ENCODE results near the gene LMBR1. TPM values are rescaled to one million over a fixed set of nuclear protein-coding genes. Genes with fewer than 3 reads are reported as not detected.
"Not testable (repeated sequence)": the region's sequence is repeated elsewhere in the genome, so short reads cannot be mapped to it uniquely, and the experiment has no call there.

The LMBR1 gene
- total and polyA plus RNA-seq, 4 experiments from 2014 or later: 35.3 to 97.4 (median 55.2) TPM

- Histone ChIP-seq H3K4me1 (ENCODE audit: insufficient read depth, low read length) (peaks cover 11% of the 10 kb centered on the region), H3K4me3 (ENCODE audit: low read length in 2 of 2) (no peak overlapping the region), H3K36me3 (ENCODE audit: insufficient read depth, low read length) (no peaks in the 10 kb centered on the region), H3K9me3 (ENCODE audit: control insufficient read depth in 1 of 2, low read length in 2 of 2) (no peaks in the 10 kb centered on the region), H3K27me3 (ENCODE audit: insufficient read depth, low read length) (no peaks in the 10 kb centered on the region), H3K27ac (ENCODE audit: low read depth, low read length) (no peak overlapping the region)
- H3K4me1 Mint-ChIP-seq: peaks cover 8 to 25% (median 17%) of the 10 kb centered on the region in 4 donors
- intact Hi-C loops (cut with micrococcal nuclease): no loop called here
- no peak for DNase-seq
- no peak overlapping the region for H3K4me3 Mint-ChIP-seq
- ChIA-PET CTCF (ENCODE audit: partially characterized antibody) (no interaction called here), POLR2A (ENCODE audit: partially characterized antibody) (no interaction called here)
- peaks cover 0 to 8% of the 10 kb centered on the region in 2 donors for H3K27me3 Mint-ChIP-seq
- no peaks in the 10 kb centered on the region for H3K36me3 Mint-ChIP-seq
- peak overlapping the region in 3 of 7 donors; percentile 23 to 73 (median 44) for H3K27ac Mint-ChIP-seq
- H3K9me3 Mint-ChIP-seq: no peaks in the 10 kb centered on the region
Observed at GRCh38 chr7:156932006-156932405, 39.0 kb upstream of the LMBR1 start.

DNA sequence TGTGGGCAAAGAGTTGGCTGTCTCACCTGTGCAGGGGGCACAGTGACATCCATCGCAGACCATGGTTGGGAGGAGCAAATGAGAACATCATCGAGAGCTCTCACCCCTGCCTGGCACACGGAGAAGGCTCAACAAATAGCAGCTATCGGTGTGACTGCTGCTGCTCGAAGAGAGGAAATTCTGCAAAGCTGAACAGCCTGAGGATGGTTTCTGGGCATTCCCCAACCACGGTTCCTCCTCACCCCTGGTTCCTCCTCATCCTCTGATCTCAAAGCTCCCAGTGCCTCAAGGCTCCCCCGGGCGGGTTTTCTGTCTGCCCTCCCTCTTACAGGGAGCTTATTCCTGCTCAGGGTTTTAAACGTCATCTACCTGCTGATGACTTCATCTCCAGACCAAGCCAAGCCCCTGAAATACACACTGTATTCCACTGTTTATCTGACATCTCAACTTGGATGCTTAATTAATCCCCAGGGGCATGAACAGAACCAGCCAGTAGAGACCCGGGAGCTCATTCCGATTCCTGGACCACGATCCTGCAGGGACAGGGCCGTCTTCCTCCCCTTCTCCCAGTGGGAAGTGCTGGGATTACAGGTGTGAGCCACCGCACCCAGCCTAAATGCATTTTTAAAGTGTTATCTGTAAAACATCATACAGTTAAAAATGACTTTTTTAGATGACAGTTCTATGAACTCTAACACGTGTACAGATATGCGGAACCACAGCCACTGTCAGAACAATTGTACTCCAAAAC is 37.0 kb upstream of the LMBR1 start:
- no peak overlapping the region for H3K4me3 ChIP-seq (ENCODE audit: low read length in 2 of 2)
- POLR2A ChIA-PET (ENCODE audit: partially characterized antibody): no interaction called here
- no peaks in the 10 kb centered on the region for H3K36me3 Mint-ChIP-seq
- CTCF ChIA-PET (ENCODE audit: partially characterized antibody): interaction anchor here (0.6 kb wide), 1 partner anchor 44 kb away, joined by 3 read pairs; no protein-coding TSS in a partner anchor
- peaks cover 11% of the 10 kb centered on the region for H3K4me1 ChIP-seq (ENCODE audit: insufficient read depth, low read length)
- peak overlapping the region; percentile 25 to 84 (median 69) for H3K27ac Mint-ChIP-seq
- no peaks in the 10 kb centered on the region for H3K36me3 ChIP-seq (ENCODE audit: insufficient read depth, low read length)
- H3K4me1 Mint-ChIP-seq: peaks cover 8 to 25% (median 17%) of the 10 kb centered on the region in 4 donors
- no peaks in the 10 kb centered on the region for H3K9me3 ChIP-seq (ENCODE audit: control insufficient read depth in 1 of 2, low read length in 2 of 2)
- DNase-seq: peak in 4 of 5 donors; percentile 26 to 90 (median 36)
- peaks cover 0 to 2% of the 10 kb centered on the region in 2 donors for H3K27me3 Mint-ChIP-seq
- no peak overlapping the region for H3K27ac ChIP-seq (ENCODE audit: low read depth, low read length)
- H3K27me3 ChIP-seq (ENCODE audit: insufficient read depth, low read length): no peaks in the 10 kb centered on the region
- H3K4me3 Mint-ChIP-seq: peak overlapping the region in 3 of 8 donors; percentile 6 to 41 (median 36)
- no peaks in the 10 kb centered on the region for H3K9me3 Mint-ChIP-seq
- intact Hi-C loops (cut with micrococcal nuclease): no loop called here

DNA sequence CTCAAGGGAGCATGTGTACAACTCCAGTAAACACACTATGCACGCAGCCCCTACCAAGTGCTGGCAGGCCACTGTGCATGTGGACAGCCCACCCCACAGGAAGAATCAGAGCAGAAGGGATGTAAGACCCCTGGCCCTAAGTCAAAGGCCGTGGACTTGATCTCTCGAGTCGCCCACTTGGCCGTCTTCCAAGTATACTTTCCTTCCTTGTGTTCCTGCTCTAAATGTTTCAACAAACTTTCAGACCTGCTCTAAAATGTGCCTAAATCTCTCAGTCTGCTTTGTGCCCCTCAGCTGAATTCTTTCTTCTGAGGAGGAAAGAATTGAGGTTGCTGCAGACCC is 35.4 kb upstream of the LMBR1 start:
- Histone ChIP-seq H3K27ac (ENCODE audit: low read depth, low read length) (no peak overlapping the region), H3K27me3 (ENCODE audit: insufficient read depth, low read length) (no peaks in the 10 kb centered on the region), H3K36me3 (ENCODE audit: insufficient read depth, low read length) (no peaks in the 10 kb centered on the region), H3K9me3 (ENCODE audit: control insufficient read depth in 1 of 2, low read length in 2 of 2) (no peaks in the 10 kb centered on the region), H3K4me1 (ENCODE audit: insufficient read depth, low read length) (peaks cover 14% of the 10 kb centered on the region), H3K4me3 (ENCODE audit: low read length in 2 of 2) (no peak overlapping the region)
- Mint-ChIP-seq H3K27me3 (peaks cover 0 to 1% of the 10 kb centered on the region in 2 donors), H3K36me3 (peaks cover 0 to under 1% of the 10 kb centered on the region in 2 donors), H3K9me3 (peaks cover 0 to under 1% (median 0%) of the 10 kb centered on the region in 8 donors), H3K27ac (peak overlapping the region in 3 of 7 donors; percentile 43 to 88 (median 69)), H3K4me3 (peak overlapping the region in 1 of 8 donors; percentile 55), H3K4me1 (peaks cover 10 to 37% (median 27%) of the 10 kb centered on the region in 4 donors)
- intact Hi-C loops (cut with micrococcal nuclease): no loop called here
- POLR2A ChIA-PET (ENCODE audit: partially characterized antibody): no interaction called here
- no peak for DNase-seq
- CTCF ChIA-PET (ENCODE audit: partially characterized antibody): no interaction called here

DNA sequence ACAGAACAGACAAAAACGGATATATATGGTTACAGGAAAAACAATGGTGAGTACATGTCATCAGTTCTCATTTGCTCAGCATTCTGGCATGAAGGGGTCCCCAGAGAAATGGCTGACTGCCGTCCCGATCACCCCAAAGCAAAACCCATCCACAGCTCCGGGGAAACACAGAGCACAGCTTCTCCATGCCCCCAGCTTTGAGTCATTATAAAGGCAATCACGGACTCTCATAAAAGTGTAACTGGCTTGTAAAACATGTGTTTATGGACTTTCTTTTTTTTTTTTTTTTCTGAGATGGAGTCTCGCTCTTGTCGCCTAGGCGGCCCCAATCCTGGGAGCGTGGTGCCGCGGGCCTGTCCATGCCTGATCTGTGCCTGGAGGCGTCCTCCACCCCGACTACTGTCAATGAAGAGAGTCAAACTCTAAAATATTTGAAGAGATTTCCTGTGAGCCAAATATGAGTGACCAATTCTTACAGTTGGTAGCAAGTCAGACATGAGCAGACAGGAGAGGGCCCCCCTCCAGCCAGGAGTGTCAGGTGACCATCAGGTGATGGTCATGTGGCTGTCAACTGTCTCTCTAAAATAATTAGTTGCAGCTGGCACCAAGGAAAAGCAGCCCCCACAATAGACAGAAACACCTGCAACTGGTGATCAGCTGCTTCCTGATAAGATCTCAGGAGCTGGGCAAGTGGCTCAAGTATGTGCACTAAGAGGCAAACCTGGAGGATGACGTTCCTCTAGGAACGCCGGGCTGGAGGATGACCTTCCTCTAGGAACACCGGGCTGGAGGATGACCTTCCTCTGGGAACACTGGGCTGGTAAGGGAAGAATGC is 34.8 kb upstream of the LMBR1 start:
- H3K9me3 ChIP-seq (ENCODE audit: control insufficient read depth in 1 of 2, low read length in 2 of 2): no peaks in the 10 kb centered on the region
- Mint-ChIP-seq H3K4me1 (peaks cover 14 to 43% (median 32%) of the 10 kb centered on the region in 4 donors), H3K27ac (peak overlapping the region in 5 of 7 donors; percentile 25 to 88 (median 36)), H3K9me3 (peaks cover 0 to 4% (median 0%) of the 10 kb centered on the region in 8 donors), H3K36me3 (peaks cover 0 to 3% of the 10 kb centered on the region in 2 donors), H3K27me3 (peaks cover 0 to 4% of the 10 kb centered on the region in 2 donors), H3K4me3 (no peak overlapping the region)
- H3K27ac ChIP-seq (ENCODE audit: low read depth, low read length): no peak overlapping the region
- H3K4me1 ChIP-seq (ENCODE audit: insufficient read depth, low read length): peaks cover 19% of the 10 kb centered on the region
- H3K4me3 ChIP-seq (ENCODE audit: low read length in 2 of 2): no peak overlapping the region
- no peaks in the 10 kb centered on the region for H3K36me3 ChIP-seq (ENCODE audit: insufficient read depth, low read length)
- POLR2A ChIA-PET (ENCODE audit: partially characterized antibody): no interaction called here
- DNase-seq: no peak
- H3K27me3 ChIP-seq (ENCODE audit: insufficient read depth, low read length): no peaks in the 10 kb centered on the region
- CTCF ChIA-PET (ENCODE audit: partially characterized antibody): interaction anchor here (1.6 to 1.8 kb wide), 2 partner anchors 21 to 346 kb away, joined by 3 to 7 read pairs; partner anchors contain the start of gene NOM1
- intact Hi-C loops (cut with micrococcal nuclease): no loop called here

GRCh38 chr7:156925821-156926220 is 32.8 kb upstream of the LMBR1 start:
- H3K36me3 Mint-ChIP-seq; H3K9me3 ChIP-seq (ENCODE audit: control insufficient read depth in 1 of 2, low read length in 2 of 2); H3K4me3 Mint-ChIP-seq; H3K36me3 ChIP-seq (ENCODE audit: insufficient read depth, low read length); H3K9me3 Mint-ChIP-seq; H3K27me3 ChIP-seq (ENCODE audit: insufficient read depth, low read length); intact Hi-C loops (cut with micrococcal nuclease); H3K4me3 ChIP-seq (ENCODE audit: low read length in 2 of 2); POLR2A ChIA-PET (ENCODE audit: partially characterized antibody); H3K27me3 Mint-ChIP-seq; DNase-seq; H3K27ac ChIP-seq (ENCODE audit: low read depth, low read length); CTCF ChIA-PET (ENCODE audit: partially characterized antibody): not testable (repeated sequence)
- H3K4me1 Mint-ChIP-seq: peaks cover 19 to 61% (median 42%) of the 10 kb centered on the region in 4 donors
- H3K27ac Mint-ChIP-seq: peak overlapping the region in 2 of 7 donors; percentile 58 to 70
- peaks cover 36% of the 10 kb centered on the region for H3K4me1 ChIP-seq (ENCODE audit: insufficient read depth, low read length)

- DNase-seq; H3K27ac ChIP-seq (ENCODE audit: low read depth, low read length); H3K9me3 ChIP-seq (ENCODE audit: control insufficient read depth in 1 of 2, low read length in 2 of 2); H3K36me3 ChIP-seq (ENCODE audit: insufficient read depth, low read length); CTCF ChIA-PET (ENCODE audit: partially characterized antibody); H3K36me3 Mint-ChIP-seq; H3K9me3 Mint-ChIP-seq: not testable (repeated sequence)
- Histone ChIP-seq H3K4me3 (ENCODE audit: low read length in 2 of 2) (peak overlapping the region in 1 of 2 donors; percentile 26), H3K4me1 (ENCODE audit: insufficient read depth, low read length) (peaks cover 25% of the 10 kb centered on the region), H3K27me3 (ENCODE audit: insufficient read depth, low read length) (peaks cover 12% of the 10 kb centered on the region)
- Mint-ChIP-seq H3K27me3 (peaks cover 6 to 14% of the 10 kb centered on the region in 2 donors), H3K4me3 (peak overlapping the region in 7 of 8 donors; percentile 68 to 80 (median 75)), H3K27ac (peak overlapping the region; percentile 93 to 98 (median 96)), H3K4me1 (peaks cover 14 to 52% (median 33%) of the 10 kb centered on the region in 4 donors)
- POLR2A ChIA-PET (ENCODE audit: partially characterized antibody): interaction anchor here (0.5 to 2.2 kb wide), 4 partner anchors 27 to 416 kb away, joined by 3 to 10 read pairs (median 4); partner anchors contain the start of gene NOM1
- intact Hi-C loops (cut with micrococcal nuclease): loop anchor here (2.0 kb wide), 2 partner anchors 26 to 30 kb away; partner anchors contain the start of genes LMBR1 and NOM1
Observed at GRCh38 chr7:156922304-156922703, 29.3 kb upstream of the LMBR1 start.

All from CD4-positive, alpha-beta memory T cell (primary cell).